ENCODE results near the gene NHERF2.
A peak's percentile ranks its signal among the peaks of the same experiment; 100 is the strongest.

NHERF2 gene

DNA sequence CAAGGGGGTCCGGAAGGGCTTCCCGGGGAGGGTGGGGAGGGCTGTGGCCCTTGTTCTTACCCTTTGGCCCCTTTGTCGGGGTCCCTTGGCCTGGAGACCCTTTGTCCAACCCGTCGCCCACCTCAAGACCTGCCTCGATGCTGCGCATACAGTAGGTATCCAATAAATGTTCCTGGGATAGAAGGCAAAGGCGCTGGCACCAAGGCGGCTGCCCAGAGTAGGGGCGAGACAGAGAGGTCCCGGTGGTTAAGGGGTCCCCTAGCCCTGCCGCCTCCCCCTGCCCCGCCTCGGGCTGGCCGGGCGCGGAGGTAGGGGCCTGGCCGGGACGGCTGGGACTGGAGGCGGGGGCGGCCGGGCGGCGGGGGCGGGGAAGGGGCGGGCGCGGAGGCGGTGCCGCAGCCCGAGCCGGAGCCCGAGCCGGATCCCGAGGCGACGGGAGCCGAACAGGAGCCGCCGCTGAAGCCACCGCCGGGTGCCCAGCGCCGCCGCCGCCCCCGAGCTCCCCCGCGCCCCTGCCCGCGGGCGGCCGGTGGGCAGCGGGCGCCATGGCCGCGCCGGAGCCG lies at the start of gene NHERF2:
NHERF2 (plus strand) TSS at position 442 of the 563 bp plus-strand sequence; CDS start at position 546, 104 bp downstream.
- no peak for DNase-seq

- DNase-seq: no peak
Measured at GRCh38 chr16:1976951-1977874, 49.5 kb upstream of the NHERF2 start.

DNA sequence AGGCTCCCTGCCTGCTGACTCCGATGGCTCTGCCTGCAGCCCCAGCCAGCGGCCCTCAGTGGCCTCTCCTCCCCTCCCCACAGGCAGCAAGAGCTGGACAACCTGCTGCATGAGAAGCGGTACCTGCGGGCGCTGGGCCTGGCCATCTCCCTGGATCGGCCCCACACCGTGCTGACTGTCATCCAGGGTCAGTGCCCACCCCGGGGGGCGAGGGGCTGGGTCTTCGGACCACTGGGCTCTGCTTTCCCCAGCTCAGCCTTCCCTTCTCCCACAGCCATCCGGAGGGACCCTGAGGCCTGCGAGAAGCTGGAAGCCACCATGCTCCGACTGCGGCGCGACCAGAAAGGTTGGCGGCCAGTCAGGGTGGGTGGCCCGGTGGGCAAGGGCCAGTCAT lies 48.8 kb upstream of the NHERF2 start:
- DNase-seq: no peak

DNA sequence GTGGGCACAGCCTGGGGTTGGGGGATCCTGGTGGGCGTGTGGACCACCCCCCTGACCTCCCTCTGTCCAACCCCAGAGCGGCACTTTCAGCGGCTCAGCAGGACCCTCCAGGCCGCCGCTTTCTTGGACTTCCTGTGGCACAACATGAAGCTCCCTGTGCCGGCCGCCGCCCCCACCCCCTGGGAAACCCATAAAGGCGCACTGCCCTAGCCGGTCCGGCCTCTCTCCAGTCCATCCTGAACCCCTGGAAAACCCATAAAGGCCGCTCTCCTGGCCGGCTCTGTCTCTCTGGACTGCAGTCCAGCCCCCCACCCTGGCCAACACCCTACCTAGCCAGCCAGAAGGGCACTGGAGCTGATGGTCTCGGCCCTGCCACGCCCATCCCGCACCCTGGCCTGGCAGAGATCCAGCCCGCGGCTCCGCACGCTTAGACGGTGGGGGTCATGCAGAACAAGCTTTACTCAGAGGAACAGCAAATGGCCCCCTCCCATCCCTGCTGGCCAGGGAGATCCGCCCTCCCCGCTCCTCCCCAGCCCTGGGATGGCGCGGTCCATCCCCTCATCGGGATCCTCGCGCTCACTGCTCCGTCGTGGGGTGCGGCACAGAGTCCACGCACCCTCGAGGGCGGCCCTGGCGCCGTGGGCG lies 48.1 kb upstream of the NHERF2 start:
- DNase-seq: no peak

- no peak for DNase-seq
Measured at GRCh38 chr16:1979271-1980029, 47.3 kb upstream of the NHERF2 start.

- DNase-seq: no peak
Measured at GRCh38 chr16:1980030-1980769, 46.5 kb upstream of the NHERF2 start.

DNA sequence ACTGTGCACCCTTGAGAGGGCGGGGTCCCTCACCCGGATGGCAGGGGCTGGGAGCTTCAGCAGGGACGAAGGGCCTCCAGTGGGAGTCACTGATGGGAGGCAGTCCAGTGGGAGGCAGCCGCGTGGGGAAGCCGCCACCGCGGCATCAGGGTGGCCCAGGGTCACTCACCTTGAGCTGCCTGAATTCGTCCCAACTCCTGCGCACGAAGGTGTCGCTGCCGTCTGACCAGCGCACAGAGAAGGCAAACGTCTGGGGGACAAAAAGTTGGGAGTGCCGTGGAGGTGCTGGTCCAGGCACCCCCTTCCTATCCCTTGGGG lies 46.0 kb upstream of the NHERF2 start:
- DNase-seq: no peak

DNA sequence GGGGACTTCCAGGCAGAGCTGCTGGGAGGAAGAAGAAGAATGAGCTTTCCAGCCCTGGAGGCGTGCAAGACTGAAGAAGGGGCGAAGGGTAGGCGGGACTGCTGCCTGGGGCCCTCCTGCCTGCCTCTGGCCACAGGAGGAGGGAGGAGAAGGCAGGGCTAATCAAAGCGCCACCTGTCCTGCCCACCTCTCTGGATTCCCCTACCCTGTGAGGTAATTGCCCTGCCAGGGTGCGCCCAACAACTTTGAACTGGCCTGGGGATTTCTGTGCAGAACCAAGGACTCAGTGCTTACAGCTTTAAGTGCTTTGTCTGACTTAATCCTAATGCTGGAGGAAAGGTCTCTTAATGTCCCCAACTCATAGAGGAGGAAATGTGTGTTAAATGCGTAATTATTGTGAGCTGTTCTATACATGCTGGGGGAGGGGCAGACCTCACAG lies 45.3 kb upstream of the NHERF2 start, which contains the start of gene NOXO1:
NOXO1 (minus strand) TSS at position 72 of the 439 bp plus-strand sequence. CDS start 290 bp downstream, outside the sequence.
- no peak for DNase-seq

DNA sequence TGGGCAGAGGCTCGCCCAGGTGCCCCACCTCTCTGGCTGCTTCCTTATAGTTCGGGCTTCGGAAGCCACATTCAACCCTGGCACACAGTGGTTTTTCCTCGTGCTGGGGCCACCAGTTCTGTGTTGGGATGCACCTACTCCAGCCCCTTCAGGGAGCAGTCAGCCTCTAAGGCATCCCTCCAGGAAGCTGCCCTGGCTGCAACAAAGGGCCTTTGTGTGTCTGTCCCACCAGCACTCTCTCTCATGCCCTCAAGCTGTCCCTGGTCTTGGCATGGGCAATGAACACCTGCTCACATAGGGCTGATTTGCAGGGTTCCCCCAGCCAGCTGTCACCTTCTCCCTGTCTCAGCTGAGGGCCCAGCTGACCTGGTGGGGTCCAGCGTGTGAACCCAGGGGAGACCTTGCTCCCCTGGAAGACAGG lies 44.7 kb upstream of the NHERF2 start:
- DNase-seq: no peak

GRCh38 chr16:1982991-1983543 lies 43.6 kb upstream of the NHERF2 start:
- no peak for DNase-seq

GRCh38 chr16:1983544-1984346 lies 43.0 kb upstream of the NHERF2 start, which contains the start of gene GFER:
GFER (plus strand) TSS chr16:1984193; CDS start chr16:1984219, 26 bp downstream.
- DNase-seq: peak; percentile 41

GRCh38 chr16:1984347-1985225 lies 42.1 kb upstream of the NHERF2 start:
- DNase-seq: no peak

DNA sequence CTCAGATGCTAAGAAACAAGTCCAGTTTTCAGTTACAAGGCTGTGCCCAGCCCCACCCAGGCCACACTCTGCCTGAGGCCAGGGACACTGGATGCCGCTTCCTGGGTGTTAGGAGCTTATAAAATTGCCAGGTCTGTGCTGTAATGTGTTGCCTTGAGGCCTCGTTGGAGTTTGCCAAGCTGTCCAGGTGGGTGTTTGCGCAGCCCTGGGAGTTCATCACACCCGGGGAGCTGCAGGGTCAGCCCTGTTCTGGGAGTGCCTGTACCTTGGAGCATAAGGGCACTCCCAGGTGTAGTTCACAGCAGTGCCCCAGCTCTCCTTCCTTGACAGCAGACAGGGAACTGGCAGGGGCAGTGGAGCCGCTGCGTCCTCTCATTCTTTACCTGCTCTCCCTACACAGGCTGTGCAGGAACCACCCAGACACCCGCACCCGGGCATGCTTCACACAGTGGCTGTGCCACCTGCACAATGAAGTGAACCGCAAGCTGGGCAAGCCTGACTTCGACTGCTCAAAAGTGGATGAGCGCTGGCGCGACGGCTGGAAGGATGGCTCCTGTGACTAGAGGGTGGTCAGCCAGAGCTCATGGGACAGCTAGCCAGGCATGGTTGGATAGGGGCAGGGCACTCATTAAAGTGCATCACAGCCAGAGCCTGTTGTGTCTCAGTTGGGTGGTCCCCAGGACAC lies 41.1 kb upstream of the NHERF2 start:
- DNase-seq: no peak

DNA sequence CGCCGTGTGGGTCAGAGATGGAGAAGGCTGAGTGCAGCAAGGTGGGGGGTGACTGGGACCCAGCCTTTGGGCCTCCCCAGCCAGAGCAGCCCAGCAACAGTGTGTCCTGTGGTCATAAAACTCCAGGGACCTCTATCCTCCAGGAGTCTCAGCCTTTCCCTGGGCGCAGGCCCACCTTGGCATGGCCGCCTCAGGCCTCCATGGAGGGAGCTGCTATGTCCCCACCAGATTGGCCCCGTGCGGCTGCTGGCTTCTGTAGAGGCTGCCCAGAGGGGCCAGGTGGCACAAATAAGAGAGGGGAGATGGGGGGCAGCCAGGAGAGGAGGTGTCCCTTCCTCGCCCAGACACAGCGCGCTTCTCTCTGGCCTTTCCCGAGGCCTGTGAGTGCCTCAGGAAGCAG lies 39.5 kb upstream of the NHERF2 start:
- no peak for DNase-seq

DNA sequence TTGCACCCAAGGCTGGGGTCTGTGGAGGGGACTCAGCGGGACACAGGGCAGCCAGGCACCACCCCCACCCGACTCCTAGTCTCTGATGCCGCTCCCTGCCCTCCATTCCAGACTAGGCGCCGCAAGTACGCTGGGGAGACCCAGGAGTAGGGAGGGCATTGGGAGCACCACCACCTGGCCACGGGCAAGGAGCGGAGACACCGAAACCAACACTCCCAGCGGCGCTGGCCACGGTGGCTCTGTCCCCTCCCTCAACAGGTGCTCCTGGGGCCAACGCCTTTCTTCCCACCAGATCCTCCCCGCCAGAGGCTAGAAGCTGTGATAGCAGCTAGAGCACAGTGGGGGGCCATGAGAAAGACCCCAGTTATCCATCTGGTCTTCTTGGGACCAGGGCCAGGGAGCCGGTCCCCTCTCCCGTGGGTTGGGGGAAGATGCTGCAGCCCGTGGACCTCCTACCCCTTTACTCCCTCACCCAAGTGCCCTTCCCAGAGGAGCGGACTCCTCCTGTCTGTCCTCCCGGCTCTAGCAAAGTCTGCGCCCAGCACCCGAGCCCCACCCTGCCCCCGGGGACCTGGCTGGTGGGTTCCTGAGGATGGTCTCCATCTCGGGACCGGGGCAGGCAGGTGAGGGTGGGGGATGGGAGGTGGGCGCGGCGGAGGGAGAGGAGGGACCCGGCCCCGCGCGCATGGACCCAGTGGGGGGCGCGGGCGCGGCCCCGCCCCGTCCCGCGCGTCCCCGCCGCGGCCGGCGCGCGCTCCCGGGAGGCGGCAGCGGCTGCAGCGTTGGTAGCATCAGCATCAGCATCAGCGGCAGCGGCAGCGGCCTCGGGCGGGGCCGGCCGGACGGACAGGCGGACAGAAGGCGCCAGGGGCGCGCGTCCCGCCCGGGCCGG lies 37.2 kb upstream of the NHERF2 start, which contains the start of gene SYNGR3:
SYNGR3 (plus strand) TSS at position 762 of the 892 bp plus-strand sequence. CDS start 133 bp downstream, outside the sequence.
- no peak for DNase-seq

DNA sequence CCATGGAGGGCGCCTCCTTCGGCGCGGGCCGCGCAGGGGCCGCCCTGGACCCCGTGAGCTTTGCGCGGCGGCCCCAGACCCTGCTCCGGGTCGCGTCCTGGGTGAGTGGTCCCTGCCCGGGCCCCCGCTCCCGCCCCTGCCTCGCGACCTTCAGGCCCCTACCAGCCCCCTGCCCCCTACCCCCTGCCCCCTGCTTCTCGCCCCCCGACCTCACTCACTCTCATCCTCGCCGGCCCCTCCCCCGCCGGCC lies 36.7 kb upstream of the NHERF2 start:
- no peak for DNase-seq

- DNase-seq: no peak
Measured at GRCh38 chr16:1990351-1991134, 36.2 kb upstream of the NHERF2 start.

Data from NCI-H2107 (cell line).